Esophagus muscularis mucosa (tissue), 4 donors: ENCODE data around the gene LOXL1. TPM values are rescaled to one million over a fixed set of nuclear protein-coding genes. Genes with fewer than 3 reads are reported as not detected.
A peak's percentile ranks its signal among the peaks of the same experiment; 100 is the strongest.

ENCODE experiments used
- DNase-seq: peaks from one replicate; pipeline ENCODE4 v3.0.0-alpha.2; 2017; ENCODE audit errors: extremely low spot score
- H3K27ac ChIP-seq, 4 donors: fragments of 200-600 bp; sonication (generic); replicated peaks in 1 of 4; 1 replicate in 3 of 4; 2 replicates in 1 of 4; pipeline ENCODE4 v1.5.1; 2016 to 2019; ENCODE audit warnings: mild to moderate bottlenecking in 1 of 4
- H3K27me3 ChIP-seq, 4 donors: fragments of 200-600 bp; sonication (generic); one replicate each; pipeline versions ENCODE4 v1.5.1 to v1.6.0; 2016 to 2019
- H3K36me3 ChIP-seq, 4 donors: fragments of 200-600 bp; sonication (generic); one replicate each; pipeline ENCODE4 v1.5.1; 2016 to 2019
- H3K4me1 ChIP-seq, 4 donors: fragments of 200-600 bp; sonication (generic); one replicate each; pipeline ENCODE4 v1.5.1; 2016 to 2019
- H3K4me3 ChIP-seq, 4 donors: fragments of 200-600 bp; sonication (generic); 1 replicate in 2 of 4; 2 replicates in 2 of 4; pipeline ENCODE4 v1.5.1; 2016 to 2019; ENCODE audit warnings: mild to moderate bottlenecking in 4 of 4, moderate library complexity in 1 of 4
- H3K9me3 ChIP-seq, 4 donors: fragments of 200-600 bp; sonication (generic); 1 replicate in 3 of 4; 2 replicates in 1 of 4; pipeline ENCODE4 v1.5.1; 2016 to 2019
- EP300 ChIP-seq: sonication (generic); formaldehyde crosslinking; IDR thresholded peaks from one replicate; pipeline ENCODE4 v1.6.1; 2017; ENCODE audit warnings: antibody characterized with exemption
- POLR2A ChIP-seq: fragments of 450-650 bp; IDR thresholded peaks from one replicate; pipeline ENCODE4 v1.6.1; 2017; ENCODE audit warnings: antibody characterized with exemption, moderate library complexity, mild to moderate bottlenecking, low read depth
- POLR2AphosphoS5 ChIP-seq, 2 donors: sonication (generic); formaldehyde crosslinking; IDR thresholded peaks; one replicate each; pipeline ENCODE4 v1.6.1; 2017; ENCODE audit warnings: antibody characterized with exemption in 2 of 2
- WGBS: methylation state at CpG from one replicate; pipeline ENCODE4 v1.1.5; 2018; 5-methylcytosine and 5-hydroxymethylcytosine counted together
- intact Hi-C: fragments of 100-400 bp; cut with DNase I; formaldehyde crosslinking; loops from one replicate; pipeline ENCODE4 v1.15.1; 2023
- total RNA-seq, 4 donors: library from RNA; depleted of rRNA; stranded (reverse); fragments of >200 nt; gene quantifications; one replicate each; pipeline versions ENCODE4 v1.1.0 to v1.2.1, GENCODE V29; 2016
- TF ChIP-seq, protein P1 (sequence below), 3 experiments: fragments of 200-600 bp in 2 of 3; fragments of 450-650 bp in 1 of 3; sonication (generic) in 2 of 3; IDR thresholded peaks; one replicate each; pipeline ENCODE4 v1.5.1; 2017 to 2019; ENCODE audit warnings: antibody characterized with exemption in 3 of 3, mild to moderate bottlenecking in 2 of 3, moderate library complexity in 1 of 3

Gene LOXL1
- total RNA-seq, 4 donors from 2014 or later = 19.7 to 84.3 (median 39.1) TPM

- intact Hi-C loops = no loop called here
- peaks cover 0 to 44% (median 20%) of the 10 kb centered on the region in 4 donors for H3K36me3 ChIP-seq
- WGBS = 85% methylated on average over 9 of the region's 9 CpGs
- no peak for TF ChIP-seq POLR2A
- TF ChIP-seq EP300 = no peak
- no peak for TF ChIP-seq POLR2AphosphoS5 (IDR thresholded peaks at IDR 0.05)
- TF ChIP-seq, protein P1, sequence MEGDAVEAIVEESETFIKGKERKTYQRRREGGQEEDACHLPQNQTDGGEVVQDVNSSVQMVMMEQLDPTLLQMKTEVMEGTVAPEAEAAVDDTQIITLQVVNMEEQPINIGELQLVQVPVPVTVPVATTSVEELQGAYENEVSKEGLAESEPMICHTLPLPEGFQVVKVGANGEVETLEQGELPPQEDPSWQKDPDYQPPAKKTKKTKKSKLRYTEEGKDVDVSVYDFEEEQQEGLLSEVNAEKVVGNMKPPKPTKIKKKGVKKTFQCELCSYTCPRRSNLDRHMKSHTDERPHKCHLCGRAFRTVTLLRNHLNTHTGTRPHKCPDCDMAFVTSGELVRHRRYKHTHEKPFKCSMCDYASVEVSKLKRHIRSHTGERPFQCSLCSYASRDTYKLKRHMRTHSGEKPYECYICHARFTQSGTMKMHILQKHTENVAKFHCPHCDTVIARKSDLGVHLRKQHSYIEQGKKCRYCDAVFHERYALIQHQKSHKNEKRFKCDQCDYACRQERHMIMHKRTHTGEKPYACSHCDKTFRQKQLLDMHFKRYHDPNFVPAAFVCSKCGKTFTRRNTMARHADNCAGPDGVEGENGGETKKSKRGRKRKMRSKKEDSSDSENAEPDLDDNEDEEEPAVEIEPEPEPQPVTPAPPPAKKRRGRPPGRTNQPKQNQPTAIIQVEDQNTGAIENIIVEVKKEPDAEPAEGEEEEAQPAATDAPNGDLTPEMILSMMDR (IDR thresholded peaks at IDR 0.05) = no peak
- H3K27me3 ChIP-seq = no peaks in the 10 kb centered on the region
- H3K4me3 ChIP-seq = no peak overlapping the region
- no peaks in the 10 kb centered on the region for H3K9me3 ChIP-seq
- peaks cover 91 to 98% (median 97%) of the 10 kb centered on the region in 4 donors for H3K4me1 ChIP-seq
- DNase-seq = no peak
- H3K27ac ChIP-seq = peak overlapping the region; percentile 85 to 97 (median 85)
Measured at GRCh38 chr15:73989001-73989798, 62.9 kb downstream of the LOXL1 start.

- Histone ChIP-seq H3K27me3 (no peaks in the 10 kb centered on the region), H3K36me3 (peaks cover 0 to 36% (median 16%) of the 10 kb centered on the region in 4 donors), H3K4me1 (peaks cover 80 to 92% (median 89%) of the 10 kb centered on the region in 4 donors), H3K9me3 (no peaks in the 10 kb centered on the region), H3K27ac (peak overlapping the region; percentile 81 to 97 (median 85)), H3K4me3 (peak overlapping the region in 1 of 4 donors; percentile 76)
- TF ChIP-seq POLR2AphosphoS5 (IDR thresholded peaks at IDR 0.05) = no peak
- 71% methylated on average over 9 of the region's 9 CpGs for WGBS
- no peak for DNase-seq
- intact Hi-C loops = no loop called here
Measured at GRCh38 chr15:73990250-73991005, 64.2 kb downstream of the LOXL1 start.

DNA sequence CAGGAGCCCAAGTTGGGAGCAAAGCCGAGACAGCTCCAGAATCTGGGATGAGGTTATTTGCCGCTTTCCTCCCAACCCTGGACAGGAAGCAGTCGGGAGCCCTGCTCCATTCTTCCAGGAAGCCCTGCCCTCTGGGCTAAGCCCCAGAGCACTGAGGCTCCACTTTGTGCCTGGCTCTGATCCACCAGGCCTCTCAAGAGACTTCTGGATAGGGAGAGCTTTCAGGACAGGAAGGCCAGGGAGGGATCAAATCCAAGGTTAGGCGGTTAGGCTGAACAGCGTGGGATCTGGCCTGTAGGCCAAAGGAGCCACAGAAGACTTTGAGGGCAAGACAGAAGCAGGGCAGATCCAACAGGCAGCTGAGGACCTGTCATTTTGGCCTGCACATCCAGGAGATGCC is 65.0 kb downstream of the LOXL1 start:
- peak overlapping the region; percentile 81 to 97 (median 85) for H3K27ac ChIP-seq
- DNase-seq = no peak
- intact Hi-C loops = no loop called here

GRCh38 chr15:73991726-73992593 is 65.7 kb downstream of the LOXL1 start, which contains the start of gene STOML1:
TSS of gene STOML1 (minus strand) at chr15:73992295. CDS start at chr15:73992223, 72 bp downstream.
- H3K4me3 ChIP-seq = peak within 1 kb of the TSS; percentile 76 to 91 (median 86)
- TF ChIP-seq POLR2A (peak; percentile 20), POLR2AphosphoS5 (IDR thresholded peaks at IDR 0.05) (peak; percentile 71 to 86), EP300 (no peak)
- TF ChIP-seq, protein P1 (IDR thresholded peaks at IDR 0.05) = peak in 2 of 3 experiments; percentile 97 to 98
- H3K27me3 ChIP-seq = no peaks in the 10 kb centered on the region
- 2% methylated on average over 29 of the region's 72 CpGs for WGBS
- peak; percentile 95 for DNase-seq
- peaks cover 0 to 21% (median 13%) of the 10 kb centered on the region in 4 donors for H3K36me3 ChIP-seq
- intact Hi-C loops = no loop called here
- H3K4me1 ChIP-seq = peaks cover 80 to 92% (median 89%) of the 10 kb centered on the region in 4 donors
- no peaks in the 10 kb centered on the region for H3K9me3 ChIP-seq
- H3K27ac ChIP-seq = peak within 1 kb of the TSS; percentile 81 to 97 (median 85)

More for the DNA sequence above, 65.0 kb downstream of the LOXL1 start:
- Histone ChIP-seq H3K9me3 (no peaks in the 10 kb centered on the region), H3K4me3 (peak overlapping the region; percentile 76 to 91 (median 86)), H3K4me1 (peaks cover 80 to 92% (median 89%) of the 10 kb centered on the region in 4 donors), H3K36me3 (peaks cover 0 to 28% (median 16%) of the 10 kb centered on the region in 4 donors), H3K27me3 (no peaks in the 10 kb centered on the region)
- 32% methylated on average over 5 of the region's 5 CpGs for WGBS
- TF ChIP-seq POLR2A (no peak), POLR2AphosphoS5 (IDR thresholded peaks at IDR 0.05) (no peak), EP300 (no peak)
- TF ChIP-seq, protein P1 (IDR thresholded peaks at IDR 0.05) = no peak
